SK-N-SH (cell line): Measurements from ENCODE around the gene SNRK. TPM values are rescaled to one million over a fixed set of nuclear protein-coding genes. Genes with fewer than 3 reads are reported as not detected.

Experiments
- CTCF ChIA-PET: fragments of 300-600, 350-600 bp; formaldehyde crosslinking; extraction: SDS; loops from one replicate; lab custom pipeline; 2021; lab: Yijun Ruan, JAX
- POLR2A ChIA-PET: fragments of 350-600 bp; sonication (Branson Sonifier 250); formaldehyde crosslinking; extraction: SDS; loops from one replicate; lab custom pipeline; 2020; ENCODE audit warnings: antibody characterized with exemption, inconsistent platforms; lab: Yijun Ruan, JAX
- DNase-seq: peaks from one replicate; pipeline ENCODE4 v3.0.0; 2012
- H2AFZ ChIP-seq: fragments of 200-600 bp; sonication (generic); 2 replicates; pipeline ENCODE4 v1.8.1; 2016; ENCODE audit warnings: antibody characterized with exemption, mild to moderate bottlenecking, low read depth
- H3F3A ChIP-seq: fragments of 200-600 bp; sonication (generic); replicated peaks from 2 replicates; pipeline ENCODE3; 2016; ENCODE audit warnings: antibody characterized with exemption, mild to moderate bottlenecking; ENCODE audit not compliant: insufficient read depth
- H3K27ac ChIP-seq, 2 experiments: fragments of 200-500 bp in 1 of 2; fragments of 200-600 bp in 1 of 2; sonication (Bioruptor generic) in 1 of 2; sonication (generic), shearing (Covaris generic) in 1 of 2; 2 replicates each; pipeline versions ENCODE4 v1.5.1 to v1.6.1; 2014 to 2016; ENCODE audit warnings: low read depth in 2 of 2, inconsistent platforms in 1 of 2, low read length in 1 of 2, mild to moderate bottlenecking in 1 of 2, mixed read lengths in 1 of 2
- H3K27me3 ChIP-seq: fragments of 200-600 bp; sonication (generic), shearing (Covaris generic); 2 replicates; pipeline ENCODE4 v1.6.1; 2016; ENCODE audit warnings: mixed run types; ENCODE audit not compliant: insufficient read depth
- H3K36me3 ChIP-seq, 2 experiments: fragments of 200-500 bp in 1 of 2; fragments of 200-600 bp in 1 of 2; sonication (Bioruptor generic) in 1 of 2; sonication (generic) in 1 of 2; replicated peaks in 1 of 2; 2 replicates each; pipeline versions ENCODE3 to v1.5.1; 2014 to 2016; ENCODE audit warnings: low read length in 1 of 2, mild to moderate bottlenecking in 1 of 2; ENCODE audit not compliant: insufficient read depth in 2 of 2, control insufficient read depth in 1 of 2
- H3K4me1 ChIP-seq, 2 experiments: fragments of 200-500 bp in 1 of 2; fragments of 200-600 bp in 1 of 2; sonication (Bioruptor generic) in 1 of 2; sonication (generic), shearing (Covaris generic) in 1 of 2; 2 replicates each; pipeline versions ENCODE4 v1.5.1 to v1.6.1; 2014 to 2016; ENCODE audit warnings: low read depth in 1 of 2, low read length in 1 of 2, mixed run types in 1 of 2; ENCODE audit not compliant: insufficient read depth in 2 of 2, control insufficient read depth in 1 of 2
- H3K4me2 ChIP-seq: fragments of 200-600 bp; sonication (generic), shearing (Covaris generic); 2 replicates; pipeline ENCODE4 v1.6.1; 2017; ENCODE audit warnings: mixed run types
- H3K4me3 ChIP-seq, 2 experiments: fragments of 200-500 bp in 1 of 2; fragments of 200-600 bp in 1 of 2; sonication (Bioruptor generic) in 1 of 2; sonication (generic), shearing (Covaris generic) in 1 of 2; 2 replicates each; pipeline versions ENCODE4 v1.5.1 to v1.8.1; 2014 to 2016; ENCODE audit warnings: low read depth in 2 of 2, inconsistent platforms in 1 of 2, low read length in 1 of 2, mild to moderate bottlenecking in 1 of 2, mixed read lengths in 1 of 2, moderate library complexity in 1 of 2
- H3K79me2 ChIP-seq: fragments of 200-600 bp; sonication (generic); 2 replicates; pipeline ENCODE4 v1.8.1; 2017; ENCODE audit warnings: mild to moderate bottlenecking; ENCODE audit not compliant: insufficient read depth
- H3K9ac ChIP-seq: fragments of 200-600 bp; sonication (generic); 2 replicates; pipeline ENCODE4 v1.6.1; 2017; ENCODE audit warnings: mixed run types
- H3K9me2 ChIP-seq: fragments of 200-600 bp; sonication (generic); 2 replicates; pipeline ENCODE4 v1.6.1; 2017; ENCODE audit warnings: mixed run types
- H3K9me3 ChIP-seq: fragments of 200-600 bp; sonication (generic); 2 replicates; pipeline ENCODE4 v1.6.1; 2017; ENCODE audit warnings: mixed run types, mild to moderate bottlenecking, moderate library complexity
- H4K20me1 ChIP-seq: fragments of 200-600 bp; sonication (generic); 2 replicates; pipeline ENCODE4 v1.6.1; 2017; ENCODE audit warnings: mild to moderate bottlenecking, mixed run types; ENCODE audit not compliant: insufficient read depth
- FOXJ3 ChIP-seq: sonication (generic); formaldehyde crosslinking; IDR thresholded peaks from 2 replicates; pipeline ENCODE4 v1.5.1; 2020; ENCODE audit warnings: mild to moderate bottlenecking, missing genetic modification reagents
- FOXM1 ChIP-seq: IDR thresholded peaks from 2 replicates; pipeline ENCODE4 v1.4.0; 2012; ENCODE audit warnings: low read depth, mild to moderate bottlenecking
- GABPA ChIP-seq: IDR thresholded peaks from 2 replicates; pipeline ENCODE4 v1.4.0; 2012; ENCODE audit warnings: low read depth, mild to moderate bottlenecking
- IRF3 ChIP-seq: fragments of 150-350 bp; IDR thresholded peaks from 2 replicates; pipeline ENCODE4 v1.6.1; 2016; ENCODE audit warnings: mild to moderate bottlenecking, low read depth, low read length
- MXI1 ChIP-seq: IDR thresholded peaks from 2 replicates; pipeline ENCODE4 v1.6.1; 2012; ENCODE audit warnings: mild to moderate bottlenecking, low read depth, low read length, improper control_type of control experiment
- NFIC ChIP-seq: IDR thresholded peaks from 2 replicates; pipeline ENCODE4 v1.4.0; 2012; ENCODE audit warnings: borderline replicate concordance
- POLR2AphosphoS5 ChIP-seq: IDR thresholded peaks from 2 replicates; pipeline ENCODE4 v1.6.1; 2012; ENCODE audit warnings: low read depth, low read length
- RCOR1 ChIP-seq: fragments of 150-350 bp; IDR thresholded peaks from 2 replicates; pipeline ENCODE4 v1.6.1; 2017; ENCODE audit warnings: antibody characterized with exemption, low read length
- SMC3 ChIP-seq: IDR thresholded peaks from 2 replicates; pipeline ENCODE4 v1.6.1; 2012; ENCODE audit warnings: low read depth, low read length, improper control_type of control experiment
- TCF12 ChIP-seq: IDR thresholded peaks from 2 replicates; pipeline ENCODE4 v1.4.0; 2012
- WGBS: methylation state at CpG from one replicate; pipeline ENCODE4 v1.1.6; 2017; ENCODE audit warnings: low lambda C conversion rate; 5-methylcytosine and 5-hydroxymethylcytosine counted together
- polyA plus RNA-seq, 3 experiments: library from polyadenylated mRNA; depleted of rRNA; stranded (reverse); fragments of >200 nt; gene quantifications; 2 replicates each; pipeline ENCODE4 v1.2.3, GENCODE V29; 2012
- TF ChIP-seq, protein P1 (sequence below): IDR thresholded peaks from 2 replicates; pipeline ENCODE4 v1.4.0; 2012; ENCODE audit warnings: low read depth, borderline replicate concordance
- TF ChIP-seq, protein P2 (sequence below): fragments of 200-600 bp; sonication (generic); IDR thresholded peaks from 2 replicates; pipeline ENCODE4 v1.6.1; 2017; ENCODE audit warnings: antibody characterized with exemption, mild to moderate bottlenecking, moderate library complexity

The SNRK gene
- polyA plus RNA-seq, 1 of the 3 experiments (the other 2 are of a cell fraction), result 3.6 TPM

- ChIA-PET POLR2A (no interaction called here), CTCF (interaction anchor here (1.1 kb wide), 1 partner anchor 11 kb away, joined by 3 read pairs; no protein-coding TSS in a partner anchor)
- Histone ChIP-seq H2AFZ (no peak overlapping the region), H4K20me1 (0 out of 2 replicates have a peak, but pooled peaks cover 4% of the 10 kb centered on the region), H3K9ac (no peak overlapping the region), H3K9me2 (no peaks in the 10 kb centered on the region), H3K4me3 (no peak overlapping the region), H3K4me2 (no peak overlapping the region), H3K4me1 (no peaks in the 10 kb centered on the region; a peak in 1 of 4 replicates), H3K36me3 (peaks cover 10 to 13% of the 10 kb centered on the region in 2 experiments), H3K79me2 (peaks cover 13% of the 10 kb centered on the region; the same call in 1 of the 2 replicates), H3K27ac (no peak overlapping the region), H3K27me3 (no peaks in the 10 kb centered on the region), H3F3A (no peaks in the 10 kb centered on the region), H3K9me3 (no peaks in the 10 kb centered on the region)
- TF ChIP-seq FOXJ3 (no peak), FOXM1 (no peak), MXI1 (no peak), RCOR1 (no peak), POLR2AphosphoS5 (no peak), TCF12 (no peak)
- TF ChIP-seq, protein P1, sequence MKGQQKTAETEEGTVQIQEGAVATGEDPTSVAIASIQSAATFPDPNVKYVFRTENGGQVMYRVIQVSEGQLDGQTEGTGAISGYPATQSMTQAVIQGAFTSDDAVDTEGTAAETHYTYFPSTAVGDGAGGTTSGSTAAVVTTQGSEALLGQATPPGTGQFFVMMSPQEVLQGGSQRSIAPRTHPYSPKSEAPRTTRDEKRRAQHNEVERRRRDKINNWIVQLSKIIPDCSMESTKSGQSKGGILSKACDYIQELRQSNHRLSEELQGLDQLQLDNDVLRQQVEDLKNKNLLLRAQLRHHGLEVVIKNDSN, result no peak
- no peak for DNase-seq
- 94% methylated on average over 4 of the region's 4 CpGs for WGBS
Observed at GRCh38 chr3:43316783-43317460, 30.6 kb downstream of the SNRK start.

GRCh38 chr3:43317461-43318316 is 31.3 kb downstream of the SNRK start:
- CTCF ChIA-PET, result interaction anchor here (0.7 kb wide), 1 partner anchor 11 kb away, joined by 4 read pairs; no protein-coding TSS in a partner anchor

GRCh38 chr3:43319376-43319775 is 33.0 kb downstream of the SNRK start:
- DNase-seq, result no peak
- no peak overlapping the region for H3K27ac ChIP-seq
- ChIA-PET CTCF (no interaction called here), POLR2A (no interaction called here)
- no peaks in the 10 kb centered on the region for H3K27me3 ChIP-seq
- no peak overlapping the region for H2AFZ ChIP-seq
- no peak overlapping the region for H3K4me2 ChIP-seq
- H3K36me3 ChIP-seq, result peaks cover 0 to 5% of the 10 kb centered on the region in 2 experiments
- no peak overlapping the region for H3K4me3 ChIP-seq
- no peaks in the 10 kb centered on the region; a peak in 1 of 4 replicates for H3K4me1 ChIP-seq
- H3K9ac ChIP-seq, result no peak overlapping the region
- H4K20me1 ChIP-seq, result no peaks in the 10 kb centered on the region
- no peaks in the 10 kb centered on the region for H3K9me3 ChIP-seq
- TF ChIP-seq, protein P2, sequence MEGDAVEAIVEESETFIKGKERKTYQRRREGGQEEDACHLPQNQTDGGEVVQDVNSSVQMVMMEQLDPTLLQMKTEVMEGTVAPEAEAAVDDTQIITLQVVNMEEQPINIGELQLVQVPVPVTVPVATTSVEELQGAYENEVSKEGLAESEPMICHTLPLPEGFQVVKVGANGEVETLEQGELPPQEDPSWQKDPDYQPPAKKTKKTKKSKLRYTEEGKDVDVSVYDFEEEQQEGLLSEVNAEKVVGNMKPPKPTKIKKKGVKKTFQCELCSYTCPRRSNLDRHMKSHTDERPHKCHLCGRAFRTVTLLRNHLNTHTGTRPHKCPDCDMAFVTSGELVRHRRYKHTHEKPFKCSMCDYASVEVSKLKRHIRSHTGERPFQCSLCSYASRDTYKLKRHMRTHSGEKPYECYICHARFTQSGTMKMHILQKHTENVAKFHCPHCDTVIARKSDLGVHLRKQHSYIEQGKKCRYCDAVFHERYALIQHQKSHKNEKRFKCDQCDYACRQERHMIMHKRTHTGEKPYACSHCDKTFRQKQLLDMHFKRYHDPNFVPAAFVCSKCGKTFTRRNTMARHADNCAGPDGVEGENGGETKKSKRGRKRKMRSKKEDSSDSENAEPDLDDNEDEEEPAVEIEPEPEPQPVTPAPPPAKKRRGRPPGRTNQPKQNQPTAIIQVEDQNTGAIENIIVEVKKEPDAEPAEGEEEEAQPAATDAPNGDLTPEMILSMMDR, result no peak
- no peak for TF ChIP-seq POLR2AphosphoS5
- no peak for TF ChIP-seq NFIC
- TF ChIP-seq IRF3, result no peak
- TF ChIP-seq GABPA, result no peak
- H3F3A ChIP-seq, result no peaks in the 10 kb centered on the region
- WGBS, result 97% methylated on average over 6 of the region's 6 CpGs
- no peaks in the 10 kb centered on the region for H3K9me2 ChIP-seq
- H3K79me2 ChIP-seq, result peaks cover 17% of the 10 kb centered on the region; the same call in 1 of the 2 replicates

More at GRCh38 chr3:43317461-43318316, 31.3 kb downstream of the SNRK start:
- H3K4me3 ChIP-seq, result no peak overlapping the region
- no peaks in the 10 kb centered on the region for H3F3A ChIP-seq
- no peak overlapping the region for H2AFZ ChIP-seq
- H3K36me3 ChIP-seq, result peaks cover 6 to 7% of the 10 kb centered on the region in 2 experiments
- H3K9me2 ChIP-seq, result no peaks in the 10 kb centered on the region
- WGBS, result 98% methylated on average over 8 of the region's 8 CpGs
- no peak overlapping the region for H3K4me2 ChIP-seq
- no peak for TF ChIP-seq NFIC
- TF ChIP-seq GABPA, result no peak
- no peak for TF ChIP-seq SMC3
- no peaks in the 10 kb centered on the region; a peak in 1 of 4 replicates for H3K4me1 ChIP-seq
- POLR2A ChIA-PET, result no interaction called here
- H3K27me3 ChIP-seq, result no peaks in the 10 kb centered on the region
- no peaks in the 10 kb centered on the region for H3K9me3 ChIP-seq
- peaks cover 17% of the 10 kb centered on the region; the same call in 1 of the 2 replicates for H3K79me2 ChIP-seq
- no peak overlapping the region for H3K9ac ChIP-seq
- H4K20me1 ChIP-seq, result 0 out of 2 replicates have a peak, but pooled peaks cover 4% of the 10 kb centered on the region
- no peak overlapping the region for H3K27ac ChIP-seq
- no peak for DNase-seq
